SK-N-SH treated with all-trans-retinoic acid at 6 μM for 48 hours (cell line): Measurements from ENCODE around the gene SLC39A5.

Experiments used
- ATAC-seq: fragments of 200-7000 bp; cut with Tn5 transposase; 3 replicates; pipeline ENCODE4 v1.9.1; 2020; ENCODE audit warnings: mild to moderate bottlenecking, moderate library complexity
- ARNTL ChIP-seq: fragments of 450-650 bp; formaldehyde crosslinking; IDR thresholded peaks from 2 replicates; pipeline ENCODE4 v1.5.0; 2020; ENCODE audit warnings: low read depth, mild to moderate bottlenecking, moderate library complexity, borderline replicate concordance
- BACH2 ChIP-seq: fragments of 250-450 bp; sonication (Bioruptor Pico); IDR thresholded peaks from 2 replicates; pipeline ENCODE4 v1.9.0; 2021; ENCODE audit warnings: mild to moderate bottlenecking, borderline replicate concordance
- CSRNP3 ChIP-seq: fragments of 250-450 bp; sonication (Bioruptor Pico); IDR thresholded peaks from 2 replicates; pipeline ENCODE4 v1.5.1; 2021; ENCODE audit warnings: mild to moderate bottlenecking, moderate library complexity
- ESRRG ChIP-seq: fragments of 250-450 bp; sonication (Bioruptor Pico); IDR thresholded peaks from 2 replicates; pipeline ENCODE4 v1.6.1; 2021; ENCODE audit warnings: mild to moderate bottlenecking
- GLIS3 ChIP-seq: fragments of 250-450 bp; sonication (Bioruptor Pico); IDR thresholded peaks from 2 replicates; pipeline ENCODE4 v1.5.0; 2020; ENCODE audit warnings: mild to moderate bottlenecking, moderate library complexity
- ISL1 ChIP-seq: fragments of 250-450 bp; sonication (Bioruptor Pico); IDR thresholded peaks from 2 replicates; pipeline ENCODE4 v2.1.2; 2022; ENCODE audit warnings: mild to moderate bottlenecking, moderate library complexity
- OSR1 ChIP-seq: fragments of 250-450 bp; sonication (Bioruptor Pico); IDR thresholded peaks from 2 replicates; pipeline ENCODE4 v1.8.0; 2022; ENCODE audit warnings: moderate library complexity, mild to moderate bottlenecking, inconsistent platforms
- PATZ1 ChIP-seq: fragments of 250-450 bp; sonication (Bioruptor Pico); IDR thresholded peaks from 2 replicates; pipeline ENCODE4 v1.8.0; 2020; ENCODE audit warnings: mild to moderate bottlenecking, moderate library complexity, borderline replicate concordance
- POU6F1 ChIP-seq: fragments of 250-450 bp; sonication (Bioruptor Pico); IDR thresholded peaks from 2 replicates; pipeline ENCODE4 v1.8.0; 2021; ENCODE audit warnings: low read depth, mild to moderate bottlenecking, moderate library complexity, borderline replicate concordance
- SNAI2 ChIP-seq: fragments of 250-450 bp; sonication (Bioruptor Pico); IDR thresholded peaks from 2 replicates; pipeline ENCODE4 v1.5.0; 2020; ENCODE audit warnings: mild to moderate bottlenecking, moderate library complexity
- TCF4 ChIP-seq: fragments of 250-450 bp; sonication (Bioruptor Pico); IDR thresholded peaks from 2 replicates; pipeline ENCODE4 v1.8.0; 2021; ENCODE audit warnings: mild to moderate bottlenecking, moderate library complexity, borderline replicate concordance
- TOX ChIP-seq: fragments of 250-450 bp; sonication (Bioruptor Pico); IDR thresholded peaks from 2 replicates; pipeline ENCODE4 v1.8.0; 2021; ENCODE audit warnings: mild to moderate bottlenecking, moderate library complexity, borderline replicate concordance
- TSHZ2 ChIP-seq: fragments of 250-450 bp; sonication (Bioruptor Pico); IDR thresholded peaks from 2 replicates; pipeline ENCODE4 v1.5.0; 2020; ENCODE audit warnings: mild to moderate bottlenecking, moderate library complexity
- ZC3H10 ChIP-seq: fragments of 250-450 bp; sonication (Bioruptor Pico); IDR thresholded peaks from 2 replicates; pipeline ENCODE4 v1.5.1; 2021; ENCODE audit warnings: mild to moderate bottlenecking, moderate library complexity
- ZFP3 ChIP-seq: fragments of 250-450 bp; sonication (Bioruptor Pico); IDR thresholded peaks from 2 replicates; pipeline ENCODE4 v1.5.0; 2020; ENCODE audit warnings: mild to moderate bottlenecking, moderate library complexity
- ZNF70 ChIP-seq: fragments of 450-650 bp; formaldehyde crosslinking; IDR thresholded peaks from 2 replicates; pipeline ENCODE4 v1.5.0; 2020; ENCODE audit warnings: mild to moderate bottlenecking, moderate library complexity
- ZNF8 ChIP-seq: fragments of 450-650 bp; formaldehyde crosslinking; IDR thresholded peaks from 2 replicates; pipeline ENCODE4 v1.5.0; 2020; ENCODE audit warnings: mild to moderate bottlenecking, moderate library complexity

SLC39A5 gene

GRCh38 chr12:56208006-56208405 lies 21.8 kb upstream of the SLC39A5 start (continued):
- TF ChIP-seq PATZ1 (CRISPR knock-in tag) = no peak

GRCh38 chr12:56212361-56212760 lies 17.5 kb upstream of the SLC39A5 start:
- no peak for ATAC-seq
- TF ChIP-seq TSHZ2 (CRISPR knock-in tag) (no peak), ISL1 (no peak), ESRRG (CRISPR knock-in tag) (no peak), ZNF70 (CRISPR knock-in tag) (no peak)

GRCh38 chr12:56213878-56214277 lies 16.0 kb upstream of the SLC39A5 start:
- no peak for ATAC-seq
- no peak for TF ChIP-seq ZNF70 (CRISPR knock-in tag)
- no peak for TF ChIP-seq GLIS3 (CRISPR knock-in tag)
- no peak for TF ChIP-seq BACH2 (CRISPR knock-in tag)
- no peak for TF ChIP-seq TOX (CRISPR knock-in tag)
- TF ChIP-seq OSR1 = no peak
- no peak for TF ChIP-seq ZC3H10 (CRISPR knock-in tag)
- no peak for TF ChIP-seq ZNF8 (CRISPR knock-in tag)
- TF ChIP-seq CSRNP3 (CRISPR knock-in tag) = no peak
- TF ChIP-seq ZFP3 = no peak
- no peak for TF ChIP-seq ARNTL (CRISPR knock-in tag)
- no peak for TF ChIP-seq TCF4 (CRISPR knock-in tag)

GRCh38 chr12:56216461-56216860 lies 13.4 kb upstream of the SLC39A5 start:
- TF ChIP-seq TCF4 (CRISPR knock-in tag) (no peak), POU6F1 (CRISPR knock-in tag) (no peak), SNAI2 (CRISPR knock-in tag) (no peak), TOX (CRISPR knock-in tag) (no peak), CSRNP3 (CRISPR knock-in tag) (no peak)
- TF ChIP-seq, all 23 proteins: peak for 0
- ATAC-seq = no peak

- no peak for ATAC-seq
- TF ChIP-seq ZNF70 (CRISPR knock-in tag) = no peak
Observed at GRCh38 chr12:56219840-56220239, 10.0 kb upstream of the SLC39A5 start.
